Stimulated activated effector memory CD8-positive, alpha-beta T cell treated with anti-CD3 and anti-CD28 coated beads, Interleukin-12 subunit alpha, Interleukin-12 subunit beta, amount 100 ng/mL, for 72 hours (primary cell): ENCODE measurements around the gene RNASE9.
"Not testable (repeated sequence)": the region's sequence is repeated elsewhere in the genome, so short reads cannot be mapped to it uniquely, and the experiment has no call there.

ENCODE experiments used
- ATAC-seq: fragments of 150-1000 bp; cut with Tn5 transposase; 2 replicates; pipeline ENCODE4 v1.10.0; 2021
- DNase-seq, 2 donors: peaks; one replicate each; pipeline ENCODE4 v3.0.0; 2021 to 2022; ENCODE audit warnings: low spot score in 2 of 2
- H3K27ac Mint-ChIP-seq: one replicate; pipeline ENCODE4 v1.8.0; 2022; ENCODE audit warnings: mild to moderate bottlenecking, mixed read lengths
- H3K36me3 Mint-ChIP-seq: one replicate; pipeline ENCODE4 v1.8.0; 2022; ENCODE audit warnings: mild to moderate bottlenecking, mixed read lengths
- H3K4me1 Mint-ChIP-seq: one replicate; pipeline ENCODE4 v1.8.0; 2022; ENCODE audit warnings: mixed read lengths
- H3K4me3 Mint-ChIP-seq: one replicate; pipeline ENCODE4 v1.8.0; 2022; ENCODE audit warnings: mild to moderate bottlenecking, mixed read lengths
- H3K9me3 Mint-ChIP-seq: one replicate; pipeline ENCODE4 v1.8.0; 2022; ENCODE audit warnings: mixed read lengths

RNASE9 gene

GRCh38 chr14:20508367-20508766 is 52.5 kb downstream of the RNASE9 start:
- Mint-ChIP-seq H3K9me3 (no peaks in the 10 kb centered on the region), H3K36me3 (no peaks in the 10 kb centered on the region), H3K27ac (no peak overlapping the region), H3K4me1 (no peaks in the 10 kb centered on the region), H3K4me3 (no peak overlapping the region)
- ATAC-seq (no peak), DNase-seq (no peak)

DNA sequence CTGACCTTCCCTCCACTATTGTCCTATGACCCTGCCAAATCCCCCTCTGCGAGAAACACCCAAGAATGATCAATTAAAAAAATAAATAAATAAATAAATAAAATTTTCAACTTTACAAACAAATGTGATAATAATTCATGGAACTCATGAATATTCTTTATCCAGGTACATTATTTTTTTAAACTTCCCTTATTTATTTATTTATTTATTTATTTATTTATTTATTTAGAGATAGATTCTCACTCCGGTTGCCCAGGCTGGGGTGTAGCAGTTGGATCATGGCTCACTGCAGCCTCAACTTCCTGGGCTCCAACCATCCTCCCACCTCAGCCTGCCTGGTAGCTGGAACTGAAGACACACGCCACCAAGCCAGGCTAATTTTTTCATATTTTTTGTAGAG is 53.3 kb downstream of the RNASE9 start:
- H3K4me3 Mint-ChIP-seq, H3K27ac Mint-ChIP-seq, DNase-seq, H3K36me3 Mint-ChIP-seq, H3K4me1 Mint-ChIP-seq, H3K9me3 Mint-ChIP-seq, ATAC-seq: not testable (repeated sequence)

DNA sequence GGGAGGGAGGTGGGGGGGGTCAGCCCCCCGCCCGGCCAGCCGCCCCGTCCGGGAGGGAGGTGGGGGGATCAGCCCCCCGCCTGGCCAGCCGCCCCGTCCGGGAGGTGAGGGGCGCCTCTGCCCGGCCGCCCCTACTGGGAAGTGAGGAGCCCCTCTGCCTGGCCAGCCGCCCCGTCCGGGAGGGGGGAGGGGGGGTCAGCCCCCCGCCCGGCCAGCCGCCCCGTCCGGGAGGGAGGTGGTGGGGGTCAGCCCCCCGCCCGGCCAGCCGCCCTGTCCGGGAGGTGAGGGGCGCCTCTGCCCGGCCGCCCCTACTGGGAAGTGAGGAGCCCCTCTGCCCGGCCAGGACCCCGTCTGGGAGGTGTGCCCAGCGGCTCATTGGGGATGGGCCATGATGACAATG is 54.1 kb downstream of the RNASE9 start:
- H3K4me1 Mint-ChIP-seq, H3K9me3 Mint-ChIP-seq, H3K36me3 Mint-ChIP-seq, DNase-seq, H3K4me3 Mint-ChIP-seq, ATAC-seq, H3K27ac Mint-ChIP-seq: not testable (repeated sequence)

DNA sequence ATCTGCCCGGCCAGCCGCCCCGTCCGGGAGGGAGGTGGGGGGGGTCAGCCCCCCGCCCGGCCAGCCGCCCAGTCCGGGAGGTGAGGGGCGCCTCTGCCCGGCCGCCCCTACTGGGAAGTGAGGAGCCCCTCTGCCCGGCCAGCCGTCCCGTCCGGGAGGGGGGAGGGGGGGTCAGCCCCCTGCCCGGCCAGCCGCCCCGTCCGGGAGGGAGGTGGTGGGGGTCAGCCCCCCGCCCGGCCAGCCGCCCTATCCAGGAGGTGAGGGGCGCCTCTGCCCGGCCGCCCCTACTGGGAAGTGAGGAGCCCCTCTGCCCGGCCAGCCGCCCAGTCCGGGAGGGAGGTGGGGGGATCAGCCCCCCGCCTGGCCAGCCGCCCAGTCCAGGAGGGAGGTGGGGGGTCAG is 54.6 kb downstream of the RNASE9 start:
- H3K9me3 Mint-ChIP-seq, H3K4me3 Mint-ChIP-seq, H3K4me1 Mint-ChIP-seq, H3K36me3 Mint-ChIP-seq, ATAC-seq, DNase-seq, H3K27ac Mint-ChIP-seq: not testable (repeated sequence)
